CD4-positive, CD25-positive, alpha-beta regulatory T cell (primary cell): Measurements from ENCODE around the gene ZNF514. TPM values are rescaled to one million over a fixed set of nuclear protein-coding genes. Genes with fewer than 3 reads are reported as not detected.

ENCODE experiments used
- ATAC-seq, 2 donors: fragments of 150-1000 bp; cut with Tn5 transposase; one replicate each; pipeline ENCODE4 v1.10.0; 2021; ENCODE audit warnings: low read depth in 2 of 2, moderate number of reproducible peaks in 2 of 2, moderate library complexity in 1 of 2
- DNase-seq, 3 donors: peaks; one replicate each; pipeline versions ENCODE4 v3.0.0 to v3.0.0-alpha.2; 2012 to 2022; ENCODE audit warnings: mixed read lengths in 1 of 3
- H3K27ac ChIP-seq: one replicate; pipeline ENCODE4 v1.7.0; 2013; ENCODE audit warnings: mild to moderate bottlenecking, low read length; ENCODE audit not compliant: insufficient read depth, poor library complexity, severe bottlenecking
- H3K27me3 ChIP-seq: one replicate; pipeline ENCODE4 v1.7.0; 2013; ENCODE audit warnings: low read length; ENCODE audit not compliant: control insufficient read depth, insufficient read depth
- H3K36me3 ChIP-seq: one replicate; pipeline ENCODE4 v1.7.0; 2013; ENCODE audit warnings: mild to moderate bottlenecking, low read length, moderate library complexity; ENCODE audit not compliant: control insufficient read depth, insufficient read depth
- H3K4me1 ChIP-seq: 2 replicates; pipeline ENCODE4 v1.7.0; 2013; ENCODE audit warnings: mild to moderate bottlenecking, low read length; ENCODE audit not compliant: insufficient read depth, control insufficient read depth, poor library complexity, severe bottlenecking
- H3K4me3 ChIP-seq: one replicate; pipeline ENCODE4 v1.7.0; 2013; ENCODE audit warnings: low read depth, mild to moderate bottlenecking, low read length, moderate library complexity
- H3K9me3 ChIP-seq, 2 experiments: 1 replicate in 1 of 2; 2 replicates in 1 of 2; pipeline ENCODE4 v1.7.0; 2013; ENCODE audit warnings: low read length in 2 of 2, mild to moderate bottlenecking in 1 of 2, moderate library complexity in 1 of 2; ENCODE audit not compliant: control insufficient read depth in 2 of 2
- H3K27ac Mint-ChIP-seq, 3 donors: one replicate each; pipeline ENCODE4 v1.8.0; 2020 to 2022; ENCODE audit warnings: mild to moderate bottlenecking in 3 of 3, mixed read lengths in 3 of 3, moderate library complexity in 2 of 3
- H3K27me3 Mint-ChIP-seq: one replicate; pipeline ENCODE4 v1.8.0; 2022; ENCODE audit warnings: mild to moderate bottlenecking, mixed read lengths
- H3K36me3 Mint-ChIP-seq: one replicate; pipeline ENCODE4 v1.8.0; 2020; ENCODE audit warnings: mixed read lengths
- H3K4me1 Mint-ChIP-seq, 4 donors: one replicate each; pipeline ENCODE4 v1.8.0; 2020 to 2022; ENCODE audit warnings: mixed read lengths in 4 of 4, mild to moderate bottlenecking in 1 of 4
- H3K4me3 Mint-ChIP-seq, 4 donors: one replicate each; pipeline ENCODE4 v1.8.0; 2020 to 2022; ENCODE audit warnings: mild to moderate bottlenecking in 4 of 4, mixed read lengths in 4 of 4, moderate library complexity in 3 of 4
- H3K9me3 Mint-ChIP-seq, 7 donors: one replicate each; pipeline ENCODE4 v1.8.0; 2020 to 2022; ENCODE audit warnings: mixed read lengths in 7 of 7, mild to moderate bottlenecking in 3 of 7, moderate library complexity in 2 of 7
- polyA plus RNA-seq, 4 donors: library from polyadenylated mRNA; unstranded; fragments of 300-500 nt; fragmentation: Illumina TruSeq; gene quantifications; one replicate each; pipeline ENCODE4 v1.2.3, GENCODE V29; 2021
- total RNA-seq: library from RNA; stranded (reverse); gene quantifications from one replicate; pipeline ENCODE4 v1.2.3, GENCODE V29; 2022

Gene ZNF514
- total and polyA plus RNA-seq, 5 donors from 2014 or later = 8.9 to 12.9 (median 11.4) TPM

- peak overlapping the region in 1 of 3 donors; percentile 21 for H3K27ac Mint-ChIP-seq
- H3K27me3 Mint-ChIP-seq = no peaks in the 10 kb centered on the region
- Histone ChIP-seq H3K27me3 (peaks cover 2% of the 10 kb centered on the region), H3K9me3 (peaks cover 15 to 19% of the 10 kb centered on the region in 2 experiments), H3K4me3 (no peak overlapping the region), H3K27ac (no peak overlapping the region), H3K36me3 (peaks cover 17% of the 10 kb centered on the region), H3K4me1 (no peaks in the 10 kb centered on the region)
- peaks cover 0 to 27% (median 7%) of the 10 kb centered on the region in 7 donors for H3K9me3 Mint-ChIP-seq
- H3K36me3 Mint-ChIP-seq = peaks cover 21% of the 10 kb centered on the region
- H3K4me1 Mint-ChIP-seq = no peaks in the 10 kb centered on the region
- DNase-seq = no peak
- ATAC-seq = no peak
- no peak overlapping the region for H3K4me3 Mint-ChIP-seq
Measured at GRCh38 chr2:95185973-95186372, 26.3 kb upstream of the ZNF514 start.

- Mint-ChIP-seq H3K9me3 (peaks cover 0 to 32% (median 8%) of the 10 kb centered on the region in 7 donors), H3K27me3 (no peaks in the 10 kb centered on the region), H3K4me3 (no peak overlapping the region), H3K4me1 (no peaks in the 10 kb centered on the region), H3K27ac (no peak overlapping the region), H3K36me3 (peaks cover 28% of the 10 kb centered on the region)
- no peak for ATAC-seq
- Histone ChIP-seq H3K4me1 (no peaks in the 10 kb centered on the region), H3K27ac (no peak overlapping the region), H3K27me3 (peaks cover 2% of the 10 kb centered on the region), H3K4me3 (no peak overlapping the region), H3K36me3 (peaks cover 25% of the 10 kb centered on the region), H3K9me3 (peaks cover 18 to 22% of the 10 kb centered on the region in 2 experiments)
- DNase-seq = no peak
Measured at GRCh38 chr2:95185197-95185596, 25.5 kb upstream of the ZNF514 start.

DNA sequence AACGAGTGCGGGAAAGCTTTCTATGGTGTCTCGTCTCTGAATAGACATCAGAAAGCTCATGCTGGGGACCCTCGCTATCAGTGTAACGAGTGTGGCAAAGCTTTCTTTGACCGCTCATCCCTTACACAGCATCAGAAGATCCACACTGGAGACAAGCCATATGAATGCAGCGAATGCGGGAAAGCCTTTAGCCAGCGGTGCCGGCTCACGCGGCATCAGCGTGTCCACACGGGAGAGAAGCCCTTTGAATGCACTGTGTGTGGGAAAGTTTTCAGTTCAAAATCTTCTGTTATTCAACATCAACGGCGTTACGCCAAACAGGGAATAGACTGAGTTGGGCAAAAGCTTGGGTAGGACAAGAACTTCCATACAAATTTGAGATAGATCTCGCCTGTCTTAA lies 22.1 kb upstream of the ZNF514 start:
- H3K27me3 ChIP-seq = no peaks in the 10 kb centered on the region
- H3K9me3 ChIP-seq = peaks cover 18 to 25% of the 10 kb centered on the region in 2 experiments
- H3K4me1 ChIP-seq = no peaks in the 10 kb centered on the region
- H3K4me3 ChIP-seq = no peak overlapping the region
- Mint-ChIP-seq H3K9me3 (peaks cover 0 to 40% (median 11%) of the 10 kb centered on the region in 7 donors), H3K27ac (no peak overlapping the region), H3K4me3 (no peak overlapping the region), H3K36me3 (peaks cover 57% of the 10 kb centered on the region), H3K4me1 (no peaks in the 10 kb centered on the region), H3K27me3 (no peaks in the 10 kb centered on the region)
- peaks cover 52% of the 10 kb centered on the region for H3K36me3 ChIP-seq
- DNase-seq (no peak), ATAC-seq (no peak)
- no peak overlapping the region for H3K27ac ChIP-seq

DNA sequence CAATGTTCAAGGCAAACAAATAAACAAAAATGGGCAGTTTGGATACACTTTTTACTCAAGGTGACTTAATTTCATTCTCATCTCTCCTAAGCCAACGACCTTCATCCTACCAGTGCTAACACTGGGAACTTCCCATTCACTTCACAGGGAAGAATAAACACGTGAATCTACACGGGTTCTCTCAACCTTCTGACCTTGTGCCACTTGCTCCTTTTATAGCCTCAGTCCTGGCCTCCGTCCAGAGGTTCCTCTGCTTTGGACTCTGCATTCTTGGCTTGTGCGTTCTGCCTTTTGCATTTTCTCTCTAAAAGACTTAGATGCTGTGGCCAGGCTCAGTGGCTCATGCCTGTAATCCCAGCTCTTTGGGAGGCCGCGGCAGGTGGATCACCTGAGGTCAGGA lies 19.8 kb upstream of the ZNF514 start:
- peaks cover 63% of the 10 kb centered on the region for H3K36me3 Mint-ChIP-seq
- Histone ChIP-seq H3K4me1 (no peaks in the 10 kb centered on the region), H3K27ac (no peak overlapping the region), H3K27me3 (no peaks in the 10 kb centered on the region), H3K9me3 (peaks cover 18 to 25% of the 10 kb centered on the region in 2 experiments), H3K36me3 (peaks cover 56% of the 10 kb centered on the region), H3K4me3 (no peak overlapping the region)
- ATAC-seq (no peak), DNase-seq (no peak)
- H3K4me1 Mint-ChIP-seq = peaks cover 0 to 3% (median under 1%) of the 10 kb centered on the region in 4 donors
- H3K27ac Mint-ChIP-seq = no peak overlapping the region
- no peaks in the 10 kb centered on the region for H3K27me3 Mint-ChIP-seq
- no peak overlapping the region for H3K4me3 Mint-ChIP-seq
- peaks cover 0 to 33% (median 11%) of the 10 kb centered on the region in 7 donors for H3K9me3 Mint-ChIP-seq

- no peaks in the 10 kb centered on the region for H3K9me3 ChIP-seq
- DNase-seq (no peak), ATAC-seq (no peak)
- H3K27me3 Mint-ChIP-seq = no peaks in the 10 kb centered on the region
- H3K36me3 Mint-ChIP-seq = peaks cover 37% of the 10 kb centered on the region
- H3K4me1 ChIP-seq = no peaks in the 10 kb centered on the region
- H3K27ac ChIP-seq = no peak overlapping the region
- peaks cover 22% of the 10 kb centered on the region for H3K36me3 ChIP-seq
- H3K27me3 ChIP-seq = no peaks in the 10 kb centered on the region
- peaks cover 0 to 6% (median 0%) of the 10 kb centered on the region in 7 donors for H3K9me3 Mint-ChIP-seq
- H3K27ac Mint-ChIP-seq = no peak overlapping the region
- H3K4me1 Mint-ChIP-seq = peaks cover 0 to 10% (median 5%) of the 10 kb centered on the region in 4 donors
- H3K4me3 Mint-ChIP-seq = no peak overlapping the region
- H3K4me3 ChIP-seq = no peak overlapping the region
Measured at GRCh38 chr2:95174031-95174542, 14.4 kb upstream of the ZNF514 start.

DNA sequence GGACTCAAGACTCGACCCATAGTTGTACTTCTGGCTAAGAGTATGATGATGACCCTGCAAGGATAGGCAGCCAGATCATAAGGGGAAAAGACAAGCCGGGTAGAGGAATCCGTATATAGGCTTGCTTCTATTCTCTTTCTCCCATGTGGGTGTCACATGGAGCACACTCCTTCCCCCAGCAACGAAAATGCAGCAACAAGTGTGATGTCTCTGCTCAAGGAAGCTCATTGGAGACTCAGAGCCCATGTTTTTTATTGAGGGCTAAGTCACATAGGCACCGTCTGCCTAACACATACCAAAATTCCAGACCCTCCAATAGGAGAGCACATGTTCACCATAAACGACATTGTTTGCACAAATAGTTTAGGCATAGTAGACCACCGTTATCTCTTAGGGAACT lies 12.3 kb upstream of the ZNF514 start:
- DNase-seq = no peak
- peak overlapping the region in 1 of 4 donors; percentile 64 for H3K4me3 Mint-ChIP-seq
- Histone ChIP-seq H3K4me1 (no peaks in the 10 kb centered on the region), H3K27ac (no peak overlapping the region), H3K36me3 (peaks cover 4% of the 10 kb centered on the region), H3K9me3 (no peaks in the 10 kb centered on the region), H3K4me3 (no peak overlapping the region), H3K27me3 (no peaks in the 10 kb centered on the region)
- peaks cover 0 to 6% (median 0%) of the 10 kb centered on the region in 7 donors for H3K9me3 Mint-ChIP-seq
- no peak overlapping the region for H3K27ac Mint-ChIP-seq
- peaks cover 19% of the 10 kb centered on the region for H3K36me3 Mint-ChIP-seq
- ATAC-seq = no peak
- H3K27me3 Mint-ChIP-seq = no peaks in the 10 kb centered on the region
- peaks cover 0 to 19% (median 6%) of the 10 kb centered on the region in 4 donors for H3K4me1 Mint-ChIP-seq

- ATAC-seq (no peak), DNase-seq (no peak)
- Mint-ChIP-seq H3K27ac (peak overlapping the region; percentile 97 to 99 (median 99)), H3K4me1 (peaks cover 16 to 45% (median 26%) of the 10 kb centered on the region in 4 donors), H3K27me3 (peaks cover 4% of the 10 kb centered on the region), H3K36me3 (peaks cover 5% of the 10 kb centered on the region), H3K9me3 (peaks cover 0 to 3% (median 0%) of the 10 kb centered on the region in 7 donors), H3K4me3 (peak overlapping the region; percentile 98 to 100 (median 99))
- Histone ChIP-seq H3K4me1 (peaks cover 22% of the 10 kb centered on the region), H3K9me3 (no peaks in the 10 kb centered on the region), H3K27me3 (no peaks in the 10 kb centered on the region), H3K27ac (peak overlapping the region; percentile 88), H3K4me3 (peak overlapping the region; percentile 94), H3K36me3 (no peaks in the 10 kb centered on the region)
Measured at GRCh38 chr2:95166065-95166763, 6.6 kb upstream of the ZNF514 start.
